GM19351 (cell line): ENCODE data around the gene KIAA1143.

ENCODE experiments used
- ATAC-seq: cut with Tn5 transposase; IDR thresholded peaks from one replicate; pipeline ENCODE4 v1.9.1; 2021; ENCODE audit warnings: mild to moderate bottlenecking, moderate library complexity; ENCODE audit not compliant: unreplicated experiment

The KIAA1143 gene

GRCh38 chr3:44761424-44762169 is at the start of gene KIAA1143, which contains the start of gene KIF15:
Gene KIAA1143, minus strand, starts transcription at chr3:44761619. Its CDS starts 17 bp downstream, at chr3:44761602.
Gene KIF15, plus strand, starts transcription at chr3:44761794. Its CDS starts 72 bp downstream, at chr3:44761866.
- ATAC-seq = peak; percentile 88

GRCh38 chr3:44805960-44806359 is 44.5 kb upstream of the KIAA1143 start:
- ATAC-seq = no peak

- no peak for ATAC-seq
These were observed 41.9 kb upstream of the KIAA1143 start for GRCh38 chr3:44803298-44803697.

- no peak for ATAC-seq
These were observed 40.6 kb upstream of the KIAA1143 start for GRCh38 chr3:44802011-44802410.

DNA sequence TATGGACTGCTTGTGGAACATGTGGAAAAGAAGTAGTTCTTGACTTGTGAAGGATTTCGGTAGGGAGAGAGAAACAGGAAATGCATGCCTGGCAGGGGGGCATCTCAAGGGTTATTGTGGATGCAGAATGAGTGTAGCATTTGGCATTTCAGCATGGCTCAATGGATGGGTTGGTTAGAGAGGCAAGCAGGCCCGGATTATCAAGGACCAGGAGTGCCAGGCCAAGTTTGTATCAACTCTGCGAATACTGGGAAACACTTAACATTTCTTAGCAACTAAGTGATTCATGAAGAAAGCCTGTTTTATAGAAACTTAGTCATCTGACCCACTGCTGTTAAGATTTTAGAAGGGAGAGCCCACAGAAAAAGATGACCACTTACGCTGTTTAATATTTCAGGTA is 33.8 kb upstream of the KIAA1143 start:
- no peak for ATAC-seq

GRCh38 chr3:44782891-44783290 is 21.5 kb upstream of the KIAA1143 start:
- no peak for ATAC-seq

DNA sequence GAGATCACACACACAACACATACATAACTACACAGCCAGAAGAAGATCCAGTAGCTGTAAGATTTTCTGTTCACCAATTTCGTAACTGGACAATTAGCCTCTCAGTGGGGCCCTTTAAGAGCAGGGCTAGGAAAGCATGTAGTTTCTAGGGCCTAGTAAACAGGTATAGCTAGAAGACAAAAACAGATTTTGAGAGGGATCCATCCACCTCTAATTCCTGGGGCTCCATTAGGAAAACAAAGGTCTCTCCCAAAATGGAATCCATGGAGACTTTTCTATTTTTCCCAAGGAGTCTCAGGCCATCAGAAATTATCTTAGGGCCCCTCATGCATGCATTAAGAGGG is 10.7 kb upstream of the KIAA1143 start:
- ATAC-seq = no peak

DNA sequence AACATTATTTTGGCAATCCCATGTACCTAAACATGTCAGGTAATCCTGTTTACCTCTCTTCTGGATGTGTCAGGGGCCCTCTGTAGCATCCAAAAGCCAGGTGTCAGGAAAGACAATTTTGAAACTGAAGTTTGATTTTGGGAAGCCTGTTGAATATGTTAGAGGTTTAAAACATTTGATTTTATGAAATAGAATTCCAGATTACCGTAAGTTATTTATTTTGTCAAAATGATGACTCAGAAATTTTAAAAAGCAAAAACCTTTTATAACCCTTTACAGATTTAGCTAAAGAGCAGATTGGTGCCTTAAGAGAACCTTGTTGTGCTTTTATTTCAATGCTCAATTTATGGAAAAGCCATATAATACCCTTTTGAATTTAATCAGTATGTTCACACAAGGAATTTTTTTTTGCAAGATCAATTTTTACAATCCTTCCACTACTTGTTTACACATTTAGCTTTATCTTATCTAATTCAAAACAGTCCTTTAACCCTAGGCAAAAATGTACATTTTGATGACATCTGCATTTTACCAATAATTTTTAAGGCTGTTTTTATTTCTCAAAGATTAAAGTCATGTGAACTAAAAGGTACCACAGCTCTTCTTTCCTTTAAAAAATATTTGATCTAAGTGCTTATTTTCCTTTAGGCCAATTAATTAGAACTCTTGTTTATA is 10.1 kb upstream of the KIAA1143 start:
- no peak for ATAC-seq

DNA sequence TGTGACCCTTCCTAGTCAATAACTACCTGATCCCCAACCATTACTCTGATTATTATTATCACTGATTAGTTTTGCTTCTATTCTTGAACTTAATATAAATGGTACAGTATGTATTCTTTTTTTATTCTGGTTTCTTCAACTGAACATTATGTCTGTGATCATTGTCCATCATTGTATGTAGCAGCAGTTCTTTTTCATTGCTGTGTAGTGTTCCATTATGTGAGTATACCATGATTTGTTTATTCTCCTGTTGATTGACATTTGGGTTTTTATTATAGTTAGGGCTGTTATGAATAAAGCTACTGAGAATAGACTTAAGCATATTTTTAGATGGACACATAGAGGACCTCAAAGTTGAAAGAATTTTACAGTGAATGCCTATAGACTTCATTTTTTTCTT is 2.8 kb upstream of the KIAA1143 start:
- ATAC-seq = no peak

DNA sequence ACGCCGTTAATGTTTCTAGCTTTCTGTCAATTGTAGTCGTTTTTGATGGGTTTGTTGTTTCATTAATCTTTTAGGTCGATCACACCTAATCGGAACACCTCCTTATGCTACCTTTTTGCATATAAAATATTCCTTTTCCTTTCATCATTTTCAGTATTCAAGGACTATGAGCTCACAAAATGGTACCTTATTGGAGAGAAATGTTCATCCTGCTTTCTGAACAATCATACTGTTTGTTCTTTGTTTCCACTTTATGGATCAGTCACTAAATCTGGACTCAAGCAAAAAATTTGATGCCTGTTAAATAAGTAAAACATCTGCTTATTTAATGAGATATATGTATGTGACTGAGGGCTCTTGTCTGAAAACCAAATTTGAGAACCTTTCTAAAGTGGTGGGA is 1.3 kb upstream of the KIAA1143 start:
- no peak for ATAC-seq

DNA sequence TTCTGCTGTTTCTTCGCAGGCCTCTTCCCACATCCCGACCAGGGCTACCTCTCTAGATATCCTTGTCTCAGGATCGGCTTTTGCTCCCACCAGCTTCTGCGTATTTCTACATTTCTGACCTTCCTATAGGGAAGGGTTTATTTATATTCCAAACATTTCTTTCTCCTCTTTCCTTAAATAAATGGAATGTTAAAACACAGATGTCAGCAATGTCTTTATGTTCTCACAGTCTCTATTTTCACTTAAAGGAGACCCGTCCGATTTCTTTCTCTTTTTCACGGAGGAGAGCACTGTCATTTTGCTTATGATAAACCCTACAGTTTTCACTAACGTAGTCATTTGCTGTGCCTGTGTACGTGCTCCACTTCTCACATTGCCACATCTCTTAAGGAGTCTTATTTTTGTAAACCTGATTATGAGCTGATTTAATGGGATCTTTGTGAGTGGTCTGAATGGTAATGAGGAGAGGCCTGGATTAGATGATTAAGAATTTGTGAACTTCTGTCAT is 805 bp upstream of the KIAA1143 start:
- no peak for ATAC-seq

DNA sequence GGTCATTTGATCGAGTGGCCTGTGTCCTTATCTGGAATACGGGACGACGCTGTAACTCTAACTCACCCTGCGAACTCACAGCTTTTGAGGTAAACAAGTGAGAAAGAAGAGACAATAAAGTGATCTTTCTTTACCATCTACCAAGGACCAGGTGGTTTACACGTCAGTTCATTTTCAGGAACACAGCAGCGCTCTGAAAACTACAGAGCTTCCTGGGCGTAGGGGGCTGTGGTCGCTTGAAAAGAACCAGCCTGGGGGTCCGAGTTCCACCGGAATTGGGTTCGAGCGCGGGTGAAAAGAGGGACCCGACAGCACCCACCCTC is 357 bp downstream of the KIAA1143 start:
- peak; percentile 16 for ATAC-seq

- ATAC-seq = no peak
These were observed 26.7 kb downstream of the KIAA1143 start for GRCh38 chr3:44734646-44735168.

- ATAC-seq = peak; percentile 86
These were observed 32.0 kb downstream of the KIAA1143 start, which contains the start of gene ZNF501 for GRCh38 chr3:44729384-44729910. Gene ZNF501, plus strand, starts transcription at chr3:44729635. Its CDS starts 4,787 bp downstream, at chr3:44734422.

- ATAC-seq = no peak
These were observed 39.4 kb downstream of the KIAA1143 start for GRCh38 chr3:44722103-44722401.

DNA sequence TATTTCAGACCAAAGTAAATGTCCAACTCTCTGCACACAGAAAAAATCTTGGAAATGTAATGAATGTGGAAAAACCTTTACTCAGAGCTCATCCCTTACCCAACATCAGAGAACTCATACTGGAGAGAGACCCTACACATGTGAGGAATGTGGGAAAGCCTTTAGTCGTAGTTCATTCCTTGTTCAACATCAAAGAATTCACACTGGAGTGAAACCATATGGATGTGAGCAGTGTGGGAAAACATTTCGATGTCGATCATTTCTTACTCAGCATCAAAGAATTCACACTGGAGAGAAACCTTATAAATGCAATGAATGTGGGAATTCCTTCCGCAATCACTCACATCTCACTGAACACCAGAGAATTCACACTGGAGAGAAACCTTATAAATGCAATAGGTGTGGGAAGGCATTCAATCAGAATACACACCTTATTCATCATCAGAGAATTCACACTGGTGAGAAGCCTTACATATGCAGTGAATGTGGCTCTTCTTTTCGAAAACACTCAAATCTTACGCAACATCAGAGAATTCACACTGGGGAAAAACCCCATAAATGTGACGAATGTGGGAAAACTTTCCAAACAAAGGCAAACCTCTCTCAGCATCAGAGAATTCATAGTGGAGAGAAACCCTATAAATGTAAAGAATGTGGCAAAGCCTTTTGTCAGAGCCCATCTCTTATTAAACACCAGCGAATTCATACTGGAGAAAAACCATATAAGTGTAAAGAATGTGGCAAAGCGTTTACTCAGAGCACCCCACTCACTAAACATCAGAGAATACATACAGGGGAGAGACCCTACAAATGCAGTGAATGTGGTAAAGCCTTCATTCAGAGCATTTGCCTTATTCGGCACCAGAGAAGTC is 40.0 kb downstream of the KIAA1143 start:
- no peak for ATAC-seq

- no peak for ATAC-seq
These were observed 48.9 kb downstream of the KIAA1143 start, which contains the start of gene ZNF502 for GRCh38 chr3:44712455-44713075. Gene ZNF502, plus strand, starts transcription at chr3:44712660. Its CDS starts 7,602 bp downstream, at chr3:44720262.
